ENCODE measurements around the gene TCF12. TPM values are rescaled to one million over a fixed set of nuclear protein-coding genes. Genes with fewer than 3 reads are reported as not detected.

Gene TCF12
- total RNA-seq, 1 donor from 2014 or later = 112 TPM

DNA sequence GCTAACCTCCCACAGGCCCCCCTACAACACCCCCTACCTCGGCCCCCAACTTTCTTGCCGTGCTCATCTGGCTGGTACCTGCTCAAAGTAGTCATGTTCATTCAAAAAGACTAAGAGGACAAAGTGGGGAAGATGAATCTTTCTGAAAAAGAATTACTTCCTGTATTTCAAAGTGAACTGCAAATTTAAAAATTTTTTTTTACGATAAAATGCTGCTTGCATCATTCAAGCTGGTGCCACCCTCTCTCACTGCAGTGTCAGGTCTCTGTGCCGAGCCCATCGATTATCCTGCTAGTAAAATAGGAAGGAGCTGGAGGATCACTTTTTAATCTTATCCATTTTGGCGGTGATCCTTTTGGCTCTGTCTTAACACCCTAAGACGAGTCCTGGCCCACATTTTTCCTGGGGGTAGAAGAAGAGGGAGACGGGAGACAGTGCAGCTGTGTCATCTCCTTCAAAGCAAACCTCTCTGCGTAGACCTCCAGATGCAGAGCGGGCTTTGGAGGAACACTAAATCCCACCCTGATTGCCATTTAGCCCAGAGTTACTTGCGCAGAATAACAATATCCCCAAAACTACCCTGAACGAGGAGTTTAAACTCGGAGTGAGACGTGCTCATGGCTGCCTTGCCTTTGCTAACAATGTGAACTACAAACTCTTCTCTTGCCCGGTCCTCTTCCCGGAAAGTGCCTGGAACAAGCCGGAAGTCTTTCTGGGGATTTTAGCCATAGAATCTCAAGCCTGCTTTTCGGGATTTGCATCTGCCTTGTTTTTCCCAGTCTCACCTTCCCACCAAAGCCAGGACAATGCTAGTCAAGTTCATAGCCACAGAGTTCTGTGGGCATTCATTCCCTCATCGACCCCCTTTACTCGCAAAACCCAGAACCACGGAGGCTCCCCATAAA lies 391.7 kb downstream of the TCF12 start:
- Histone ChIP-seq H3K4me1 (ENCODE audit: insufficient read depth, low read length) (no peaks in the 10 kb centered on the region), H3K27ac (ENCODE audit: low read depth, low read length) (no peak overlapping the region), H3K4me2 (ENCODE audit: low read length) (no peak overlapping the region), H4K20me1 (ENCODE audit: insufficient read depth, low read length) (no peaks in the 10 kb centered on the region), H3K9ac (ENCODE audit: low read length) (no peak overlapping the region), H3K9me3 (ENCODE audit: insufficient read depth, low read depth, low read length) (no peaks in the 10 kb centered on the region), H3K79me2 (ENCODE audit: insufficient read depth, low read length) (no peaks in the 10 kb centered on the region), H3K4me3 (ENCODE audit: insufficient read depth, low read depth, low read length) (no peak overlapping the region), H3K36me3 (ENCODE audit: insufficient read depth, low read length) (no peaks in the 10 kb centered on the region), H3K27me3 (ENCODE audit: insufficient read depth, low read length) (no peaks in the 10 kb centered on the region), H2AFZ (ENCODE audit: low read depth, low read length) (no peak overlapping the region)
- Mint-ChIP-seq H3K36me3 (ENCODE audit: low read depth, unreplicated experiment) (peaks cover 1% of the 10 kb centered on the region), H3K4me1 (ENCODE audit: low read depth, unreplicated experiment) (peaks cover 2% of the 10 kb centered on the region), H3K27ac (ENCODE audit: unreplicated experiment) (no peak overlapping the region), H3K9me3 (ENCODE audit: unreplicated experiment) (no peaks in the 10 kb centered on the region), H3K27me3 (ENCODE audit: low read depth, unreplicated experiment) (peaks cover 2% of the 10 kb centered on the region), H3K4me3 (ENCODE audit: unreplicated experiment) (no peak overlapping the region)
- FAIRE-seq (no peak), DNase-seq (ENCODE audit: low read depth) (no peak)
- TF ChIP-seq EZH2 (IDR thresholded peaks at IDR 0.05; ENCODE audit: insufficient read depth, low read length) = no peak
- TF ChIP-seq, protein P1, sequence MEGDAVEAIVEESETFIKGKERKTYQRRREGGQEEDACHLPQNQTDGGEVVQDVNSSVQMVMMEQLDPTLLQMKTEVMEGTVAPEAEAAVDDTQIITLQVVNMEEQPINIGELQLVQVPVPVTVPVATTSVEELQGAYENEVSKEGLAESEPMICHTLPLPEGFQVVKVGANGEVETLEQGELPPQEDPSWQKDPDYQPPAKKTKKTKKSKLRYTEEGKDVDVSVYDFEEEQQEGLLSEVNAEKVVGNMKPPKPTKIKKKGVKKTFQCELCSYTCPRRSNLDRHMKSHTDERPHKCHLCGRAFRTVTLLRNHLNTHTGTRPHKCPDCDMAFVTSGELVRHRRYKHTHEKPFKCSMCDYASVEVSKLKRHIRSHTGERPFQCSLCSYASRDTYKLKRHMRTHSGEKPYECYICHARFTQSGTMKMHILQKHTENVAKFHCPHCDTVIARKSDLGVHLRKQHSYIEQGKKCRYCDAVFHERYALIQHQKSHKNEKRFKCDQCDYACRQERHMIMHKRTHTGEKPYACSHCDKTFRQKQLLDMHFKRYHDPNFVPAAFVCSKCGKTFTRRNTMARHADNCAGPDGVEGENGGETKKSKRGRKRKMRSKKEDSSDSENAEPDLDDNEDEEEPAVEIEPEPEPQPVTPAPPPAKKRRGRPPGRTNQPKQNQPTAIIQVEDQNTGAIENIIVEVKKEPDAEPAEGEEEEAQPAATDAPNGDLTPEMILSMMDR (IDR thresholded peaks at IDR 0.05; ENCODE audit: insufficient read depth, low read depth, low read length) = no peak

DNA sequence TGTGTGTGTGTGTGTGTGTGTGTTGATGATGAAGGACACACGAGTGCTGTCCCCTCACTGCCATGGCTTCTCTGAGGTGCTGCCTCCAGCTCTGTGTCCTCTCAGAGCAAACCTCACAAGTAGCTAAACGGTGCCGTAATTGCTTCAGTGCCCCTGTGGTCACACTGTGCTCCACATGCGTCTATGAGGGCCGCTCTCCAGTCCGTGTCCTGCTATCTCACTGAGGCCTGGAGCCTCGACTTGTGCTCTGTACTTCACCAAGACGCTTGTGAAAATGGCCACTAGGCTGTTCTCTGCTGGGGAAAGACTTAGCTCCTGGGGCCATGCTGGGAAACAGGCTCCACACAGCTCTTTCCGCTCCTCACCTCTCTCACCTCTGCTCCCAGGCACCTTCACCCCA lies 392.4 kb downstream of the TCF12 start:
- DNase-seq (ENCODE audit: low read depth) = no peak
- no peak overlapping the region for H3K4me2 ChIP-seq (ENCODE audit: low read length)
- H2AFZ ChIP-seq (ENCODE audit: low read depth, low read length) = no peak overlapping the region
- no peaks in the 10 kb centered on the region for H3K27me3 ChIP-seq (ENCODE audit: insufficient read depth, low read length)
- no peaks in the 10 kb centered on the region for H4K20me1 ChIP-seq (ENCODE audit: insufficient read depth, low read length)
- H3K79me2 ChIP-seq (ENCODE audit: insufficient read depth, low read length) = no peaks in the 10 kb centered on the region
- H3K27ac Mint-ChIP-seq (ENCODE audit: unreplicated experiment) = peak overlapping the region; percentile 16
- no peaks in the 10 kb centered on the region for H3K4me1 ChIP-seq (ENCODE audit: insufficient read depth, low read length)
- no peak overlapping the region for H3K4me3 ChIP-seq (ENCODE audit: insufficient read depth, low read depth, low read length)
- peaks cover under 1% of the 10 kb centered on the region for H3K9me3 Mint-ChIP-seq (ENCODE audit: unreplicated experiment)
- peaks cover 1% of the 10 kb centered on the region for H3K27me3 Mint-ChIP-seq (ENCODE audit: low read depth, unreplicated experiment)
- no peak overlapping the region for H3K27ac ChIP-seq (ENCODE audit: low read depth, low read length)
- H3K36me3 ChIP-seq (ENCODE audit: insufficient read depth, low read length) = no peaks in the 10 kb centered on the region
- no peak overlapping the region for H3K4me3 Mint-ChIP-seq (ENCODE audit: unreplicated experiment)
- no peaks in the 10 kb centered on the region for H3K9me3 ChIP-seq (ENCODE audit: insufficient read depth, low read depth, low read length)
- peaks cover 1% of the 10 kb centered on the region for H3K36me3 Mint-ChIP-seq (ENCODE audit: low read depth, unreplicated experiment)
- H3K9ac ChIP-seq (ENCODE audit: low read length) = no peak overlapping the region
- H3K4me1 Mint-ChIP-seq (ENCODE audit: low read depth, unreplicated experiment) = peaks cover 2% of the 10 kb centered on the region
- TF ChIP-seq, protein P1 (IDR thresholded peaks at IDR 0.05; ENCODE audit: insufficient read depth, low read depth, low read length) = no peak
- TF ChIP-seq EZH2 (IDR thresholded peaks at IDR 0.05; ENCODE audit: insufficient read depth, low read length) = no peak
- no peak for FAIRE-seq

DNA sequence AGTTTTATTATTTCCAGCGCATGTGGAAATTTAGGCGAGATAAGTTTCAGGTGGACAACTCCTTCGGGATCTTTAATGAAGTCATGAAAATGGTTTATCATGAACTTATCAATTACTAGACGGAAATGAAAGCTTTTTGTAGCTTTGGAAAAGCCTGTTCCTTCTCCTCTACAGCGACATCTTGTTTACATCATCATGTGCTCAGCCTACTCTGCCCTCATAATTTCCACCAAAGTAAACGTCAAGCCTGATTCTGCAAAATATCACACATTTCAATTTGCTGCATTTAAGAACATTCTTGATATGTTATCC lies 393.5 kb downstream of the TCF12 start:
- H3K9me3 ChIP-seq (ENCODE audit: insufficient read depth, low read depth, low read length) = no peaks in the 10 kb centered on the region
- no peaks in the 10 kb centered on the region for H3K79me2 ChIP-seq (ENCODE audit: insufficient read depth, low read length)
- peaks cover 3% of the 10 kb centered on the region for H3K9me3 Mint-ChIP-seq (ENCODE audit: unreplicated experiment)
- H2AFZ ChIP-seq (ENCODE audit: low read depth, low read length) = no peak overlapping the region
- DNase-seq (ENCODE audit: low read depth) (no peak), FAIRE-seq (peak; percentile 69)
- H3K4me1 ChIP-seq (ENCODE audit: insufficient read depth, low read length) = no peaks in the 10 kb centered on the region
- TF ChIP-seq, protein P1 (IDR thresholded peaks at IDR 0.05; ENCODE audit: insufficient read depth, low read depth, low read length) = no peak
- TF ChIP-seq EZH2 (IDR thresholded peaks at IDR 0.05; ENCODE audit: insufficient read depth, low read length) = no peak
- no peak overlapping the region for H3K4me2 ChIP-seq (ENCODE audit: low read length)
- no peaks in the 10 kb centered on the region for H3K36me3 ChIP-seq (ENCODE audit: insufficient read depth, low read length)
- no peaks in the 10 kb centered on the region for H3K27me3 Mint-ChIP-seq (ENCODE audit: low read depth, unreplicated experiment)
- peaks cover 2% of the 10 kb centered on the region for H3K4me1 Mint-ChIP-seq (ENCODE audit: low read depth, unreplicated experiment)
- H3K4me3 ChIP-seq (ENCODE audit: insufficient read depth, low read depth, low read length) = no peak overlapping the region
- no peaks in the 10 kb centered on the region for H3K36me3 Mint-ChIP-seq (ENCODE audit: low read depth, unreplicated experiment)
- H3K4me3 Mint-ChIP-seq (ENCODE audit: unreplicated experiment) = no peak overlapping the region
- H3K27me3 ChIP-seq (ENCODE audit: insufficient read depth, low read length) = no peaks in the 10 kb centered on the region
- no peak overlapping the region for H3K9ac ChIP-seq (ENCODE audit: low read length)
- H3K27ac Mint-ChIP-seq (ENCODE audit: unreplicated experiment) = no peak overlapping the region
- H4K20me1 ChIP-seq (ENCODE audit: insufficient read depth, low read length) = no peaks in the 10 kb centered on the region
- H3K27ac ChIP-seq (ENCODE audit: low read depth, low read length) = no peak overlapping the region
